HCT116 (cell line): Measurements from ENCODE around the gene PLK1.

Experiments
- CBX3 ChIP-seq: IDR thresholded peaks from 2 replicates; pipeline ENCODE4 v1.6.1; 2012; ENCODE audit warnings: low read depth
- CTCF ChIP-seq, 3 experiments: fragments of 200-600 bp in 1 of 3; sonication (generic) in 1 of 3; IDR thresholded peaks in 2 of 3; conservative IDR thresholded peaks in 1 of 3; 2 replicates each; pipeline ENCODE4 v1.5.1; 2012 to 2017; ENCODE audit warnings: low read depth in 2 of 3, low read length in 2 of 3, antibody characterized with exemption in 1 of 3, borderline replicate concordance in 1 of 3, control low read depth in 1 of 3, mild to moderate bottlenecking in 1 of 3, mixed read lengths in 1 of 3, mixed run types in 1 of 3, moderate library complexity in 1 of 3; ENCODE audit not compliant: insufficient read depth in 1 of 3
- EZH2phosphoT487 ChIP-seq: fragments of 200-600 bp; IDR thresholded peaks from 2 replicates; pipeline ENCODE4 v1.6.1; 2018; ENCODE audit warnings: antibody characterized with exemption, borderline replicate concordance
- POLR2A ChIP-seq: IDR thresholded peaks from 2 replicates; pipeline ENCODE4 v1.7.0; 2011; ENCODE audit warnings: borderline replicate concordance; ENCODE audit not compliant: insufficient read depth, insufficient read length; ENCODE audit errors: extremely low read depth
- POLR2AphosphoS5 ChIP-seq: IDR thresholded peaks from 2 replicates; pipeline ENCODE4 v1.6.1; 2011; ENCODE audit warnings: mild to moderate bottlenecking, low read depth, low read length, moderate library complexity
- SP1 ChIP-seq: IDR thresholded peaks from 2 replicates; pipeline ENCODE4 v1.6.1; 2012; ENCODE audit warnings: low read depth

GRCh38 chr16:23687034-23687808 is 8.5 kb downstream of the PLK1 start:
- TF ChIP-seq CBX3 (no peak), CTCF (IDR thresholded peaks at IDR 0.05 in 2 of 3, conservative IDR thresholded peaks at IDR 0.05 in 1 of 3; ENCODE audit: borderline replicate concordance in 1 of 3, insufficient read depth in 1 of 3, low read depth in 2 of 3, low read length in 2 of 3) (no peak), SP1 (no peak), POLR2AphosphoS5 (no peak), POLR2A (no peak), EZH2phosphoT487 (no peak)
